GM18867 (cell line): ENCODE measurements around the gene NAA38.

Experiments
- ATAC-seq: cut with Tn5 transposase; IDR thresholded peaks from one replicate; pipeline ENCODE4 v1.9.1; 2021; ENCODE audit warnings: mild to moderate bottlenecking, moderate library complexity; ENCODE audit not compliant: unreplicated experiment

The NAA38 gene

DNA sequence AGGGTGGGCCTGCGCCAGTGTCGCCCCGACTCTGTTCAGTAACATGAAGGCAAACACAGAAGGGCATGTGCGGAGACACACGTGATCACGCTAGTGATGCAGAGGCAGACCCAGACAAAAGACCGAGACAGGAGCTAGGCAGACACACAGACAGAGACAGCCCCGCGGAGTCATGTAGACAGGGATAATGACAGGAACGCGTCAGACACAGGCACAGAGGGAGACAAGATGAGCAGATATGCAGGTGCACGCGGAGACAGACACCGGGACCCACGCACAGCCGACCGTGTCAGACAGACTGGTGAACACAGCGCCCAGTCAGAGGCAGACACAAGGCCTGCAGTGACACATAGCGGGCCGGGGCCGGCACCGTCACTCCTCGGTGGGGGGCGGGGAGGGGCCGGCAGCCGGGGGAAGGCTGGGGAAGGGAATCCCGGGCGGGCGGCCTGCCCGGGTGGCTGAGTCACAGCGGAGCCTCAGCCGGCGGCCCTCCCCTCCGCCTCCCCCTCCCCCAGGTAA, 15.9 kb downstream of the NAA38 start:
- ATAC-seq, result no peak

DNA sequence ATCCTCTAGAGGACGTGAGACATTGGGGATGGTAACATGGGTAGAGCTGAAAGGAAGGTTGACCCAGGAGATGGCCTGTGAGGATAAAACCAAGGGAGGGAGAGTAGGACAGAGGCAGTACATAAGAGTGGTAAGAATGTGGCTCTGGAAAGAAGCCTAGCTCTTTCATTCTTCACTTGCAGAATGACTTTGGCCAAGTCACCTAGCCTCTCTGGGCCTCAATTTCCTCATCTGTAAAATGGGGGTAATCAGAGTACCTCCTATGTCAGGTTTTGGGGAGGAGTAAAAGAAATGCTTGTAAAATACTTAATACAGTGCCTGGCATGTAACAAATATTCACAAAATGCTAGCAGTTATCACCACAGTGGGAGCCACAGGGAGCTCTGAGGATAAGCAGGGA, 16.5 kb downstream of the NAA38 start:
- ATAC-seq, result no peak

DNA sequence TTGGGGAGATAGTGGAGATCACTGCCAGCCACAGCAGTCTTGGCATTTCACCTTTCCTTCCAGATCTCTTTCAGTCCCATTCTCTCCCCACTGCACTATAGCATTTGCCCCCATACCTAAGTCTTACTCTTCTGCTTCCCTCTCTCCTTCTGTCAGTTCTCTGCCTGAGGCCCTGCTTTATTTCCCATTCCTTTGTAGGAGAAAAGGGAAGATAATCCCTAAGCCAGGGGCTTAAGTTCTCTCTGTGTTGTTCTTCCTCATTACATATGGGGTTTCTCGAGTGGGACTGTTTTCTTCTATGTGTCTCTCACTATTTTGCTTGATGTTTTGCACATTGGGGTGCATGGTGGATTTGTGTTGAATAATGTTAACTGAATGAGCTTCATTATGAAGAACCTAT, 16.9 kb downstream of the NAA38 start:
- no peak for ATAC-seq

DNA sequence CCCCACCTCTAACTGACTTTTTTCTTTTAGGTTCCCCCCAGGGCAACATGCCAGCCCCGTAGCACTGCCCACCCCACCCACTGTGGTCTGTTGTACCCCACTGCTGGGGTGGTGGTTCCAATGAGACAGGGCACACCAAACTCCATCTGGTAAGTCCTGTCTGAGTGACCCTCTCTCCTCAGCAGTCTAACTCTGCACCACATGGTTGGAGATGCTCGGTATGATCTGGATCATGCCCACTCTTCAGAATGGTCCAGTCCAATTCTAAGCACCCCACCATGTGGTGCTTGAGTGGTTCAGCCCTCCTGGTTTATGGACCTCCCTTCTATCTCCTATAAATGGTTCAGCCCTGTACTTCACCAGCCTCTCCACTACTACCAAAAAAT, 17.5 kb downstream of the NAA38 start:
- ATAC-seq, result no peak

GRCh38 chr17:7839190-7839875, 18.0 kb downstream of the NAA38 start:
- ATAC-seq, result no peak

GRCh38 chr17:7838090-7839075, 19.0 kb downstream of the NAA38 start:
- ATAC-seq, result no peak

GRCh38 chr17:7837408-7838088, 19.8 kb downstream of the NAA38 start:
- no peak for ATAC-seq

DNA sequence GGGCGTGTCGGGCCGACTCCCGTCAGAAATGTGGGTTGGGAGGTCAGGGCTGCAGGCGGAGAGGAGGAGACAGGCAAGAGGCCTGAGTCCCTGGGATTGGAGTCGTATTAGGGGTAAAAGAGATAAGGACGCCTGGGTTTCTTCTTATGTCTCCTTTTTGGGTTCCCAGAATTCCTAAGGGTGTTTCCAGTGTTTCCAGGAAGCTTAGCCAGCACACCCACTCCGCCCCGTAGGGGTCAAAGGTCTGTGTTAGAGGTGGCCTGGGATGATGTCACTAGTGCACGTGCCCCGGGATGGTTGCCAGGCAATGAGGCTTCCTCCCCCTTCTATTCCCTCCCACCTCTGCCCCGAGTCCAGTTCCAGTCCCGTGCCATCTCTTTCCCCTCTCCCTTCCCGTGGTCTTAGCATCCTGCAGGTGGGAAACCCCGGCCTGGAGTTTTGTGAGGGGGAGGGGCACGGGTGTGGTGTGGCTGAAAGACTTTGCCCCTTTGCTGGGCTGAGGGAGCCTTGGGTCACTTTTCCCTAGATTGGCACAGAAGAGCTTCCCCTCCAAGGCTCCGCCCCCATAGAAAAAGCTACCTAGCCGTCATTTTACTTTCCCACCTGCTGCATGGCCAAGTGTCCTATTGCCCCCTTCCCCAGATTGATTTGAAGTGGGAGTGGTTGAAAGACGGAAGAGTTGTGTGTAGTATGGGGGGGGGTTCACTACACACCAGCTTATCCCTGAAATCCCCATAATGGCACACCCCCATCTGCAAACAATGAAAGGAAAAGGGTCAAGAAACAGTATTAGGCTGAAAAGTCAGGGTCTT, 20.6 kb downstream of the NAA38 start:
- no peak for ATAC-seq

DNA sequence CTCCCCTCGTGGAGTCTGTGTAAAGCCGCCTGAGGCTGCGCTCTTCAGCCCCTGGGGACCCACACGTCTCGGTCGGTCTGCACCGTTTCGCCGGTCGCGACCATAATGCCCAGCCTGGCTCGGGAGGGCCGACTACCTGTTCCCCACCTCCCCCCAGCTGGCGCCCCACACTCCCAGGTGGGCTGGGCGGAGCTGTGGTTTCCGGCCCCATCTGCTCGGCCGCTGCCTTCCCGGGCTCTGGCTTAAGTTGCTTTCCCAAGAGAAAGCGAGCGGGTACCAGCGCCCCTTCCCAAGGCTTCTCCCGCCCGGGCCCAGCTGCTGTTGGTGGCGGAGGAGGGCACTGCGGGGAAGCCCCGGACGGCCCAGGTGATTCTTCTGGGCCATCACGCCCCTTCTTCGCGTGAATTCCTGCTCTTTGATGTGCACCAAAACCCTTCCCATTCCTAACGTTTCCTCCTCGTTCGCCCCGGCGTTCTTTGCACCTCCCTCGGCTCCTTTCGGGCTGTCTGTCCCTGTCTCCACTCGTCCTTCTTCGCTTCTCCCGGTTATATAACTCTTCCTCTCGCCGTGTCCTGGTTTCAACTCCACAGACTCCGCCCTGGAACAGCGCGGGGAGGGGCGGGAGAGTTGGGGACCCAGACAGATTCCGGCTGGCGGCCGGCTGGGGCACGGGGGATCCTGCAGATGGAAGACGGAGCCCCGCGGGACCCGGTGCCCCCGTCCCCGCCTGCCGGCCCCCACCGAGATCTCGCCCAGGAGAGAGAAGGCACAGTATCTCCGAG, 21.4 kb downstream of the NAA38 start:
- peak; percentile 1 for ATAC-seq

- ATAC-seq, result peak; percentile 44
Observed at GRCh38 chr17:7834957-7835813, 22.2 kb downstream of the NAA38 start.

GRCh38 chr17:7834542-7834956, 22.8 kb downstream of the NAA38 start:
- ATAC-seq, result peak; percentile 1

- peak; percentile 46 for ATAC-seq
Observed at GRCh38 chr17:7833795-7834541, 23.4 kb downstream of the NAA38 start, which contains the start of gene KDM6B. Gene KDM6B (plus strand): TSS chr17:7834217. CDS start chr17:7845555, 11,338 bp downstream.

DNA sequence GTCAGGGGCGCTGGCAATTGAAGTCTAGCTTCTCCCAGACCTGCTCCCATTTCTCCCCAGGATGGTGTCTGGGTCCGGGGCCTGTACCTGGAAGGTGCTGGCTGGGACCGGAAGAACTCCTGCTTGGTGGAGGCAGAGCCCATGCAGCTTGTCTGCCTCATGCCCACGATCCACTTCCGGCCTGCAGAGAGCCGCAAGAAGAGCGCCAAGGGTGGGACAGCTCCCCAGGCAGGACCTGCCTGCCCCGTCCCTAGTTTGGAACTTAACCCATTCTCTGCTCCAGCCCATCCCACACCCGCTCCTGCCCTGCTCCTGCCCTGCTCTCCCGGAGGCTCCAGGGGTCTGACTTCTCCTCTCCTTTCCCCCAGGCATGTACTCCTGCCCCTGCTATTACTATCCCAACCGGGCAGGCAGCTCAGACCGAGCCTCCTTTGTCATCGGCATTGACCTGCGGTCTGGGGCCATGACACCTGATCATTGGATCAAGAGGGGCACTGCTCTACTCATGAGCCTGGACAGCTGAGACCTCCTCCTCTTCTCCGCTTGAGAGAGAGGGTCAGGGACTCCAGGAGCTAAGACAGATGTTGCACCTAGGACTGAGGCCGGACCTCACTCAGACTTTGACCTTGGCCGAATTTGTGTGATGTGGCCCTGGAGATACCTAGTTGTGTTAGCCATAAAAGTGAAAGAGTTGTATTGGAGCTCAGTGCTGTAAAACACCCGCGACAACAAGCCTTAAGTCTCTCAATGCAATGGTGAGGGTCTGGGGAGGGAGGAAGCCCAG, 24.2 kb downstream of the NAA38 start:
- no peak for ATAC-seq

DNA sequence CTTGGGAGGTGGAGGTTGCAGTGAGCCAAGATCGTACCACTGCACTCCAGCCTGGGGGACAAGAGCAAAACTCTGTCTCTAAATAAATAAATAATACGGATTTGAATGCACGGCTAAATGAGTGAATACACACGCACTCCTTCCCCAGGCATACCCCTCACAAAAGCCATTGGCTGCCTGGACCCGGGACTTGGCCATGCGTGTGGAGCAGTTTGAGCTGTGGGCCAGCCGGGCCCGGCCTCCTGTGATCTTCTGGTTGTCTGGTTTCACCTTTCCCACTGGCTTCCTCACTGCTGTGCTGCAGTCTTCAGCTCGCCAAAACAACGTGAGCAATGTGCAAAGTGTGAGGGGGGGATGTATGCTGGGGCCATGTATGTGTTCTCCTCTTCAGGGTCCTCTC, 24.9 kb downstream of the NAA38 start:
- ATAC-seq, result no peak

DNA sequence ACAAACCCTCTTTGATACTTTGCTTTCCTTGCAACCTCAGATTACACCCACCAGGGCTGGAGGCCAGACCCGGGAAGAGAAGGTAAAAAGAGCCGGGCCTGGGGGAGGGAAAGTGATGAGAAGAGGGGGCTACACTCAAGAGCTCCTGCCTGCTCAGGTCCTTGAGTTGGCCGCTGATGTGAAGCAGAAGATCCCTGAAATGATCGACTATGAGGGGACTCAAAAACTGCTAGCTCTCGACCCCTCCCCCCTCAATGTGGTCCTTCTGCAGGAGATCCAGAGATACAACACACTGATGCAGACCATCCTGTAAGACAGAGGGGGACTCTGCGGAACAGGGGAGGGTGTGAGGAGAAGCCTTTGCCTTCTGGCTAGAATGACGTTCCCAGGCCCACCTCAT, 26.1 kb downstream of the NAA38 start:
- ATAC-seq, result no peak

- ATAC-seq, result no peak
Observed at GRCh38 chr17:7830616-7831015, 26.7 kb downstream of the NAA38 start.
